HG03159 (cell line): ENCODE results near the gene NME4.
"Not testable (repeated sequence)": the region's sequence is repeated elsewhere in the genome, so short reads cannot be mapped to it uniquely, and the experiment has no call there.

Experiments used
- ATAC-seq: cut with Tn5 transposase; IDR thresholded peaks from one replicate; pipeline ENCODE4 v1.9.1; 2021; ENCODE audit warnings: mild to moderate bottlenecking, moderate library complexity; ENCODE audit not compliant: unreplicated experiment

The NME4 gene

DNA sequence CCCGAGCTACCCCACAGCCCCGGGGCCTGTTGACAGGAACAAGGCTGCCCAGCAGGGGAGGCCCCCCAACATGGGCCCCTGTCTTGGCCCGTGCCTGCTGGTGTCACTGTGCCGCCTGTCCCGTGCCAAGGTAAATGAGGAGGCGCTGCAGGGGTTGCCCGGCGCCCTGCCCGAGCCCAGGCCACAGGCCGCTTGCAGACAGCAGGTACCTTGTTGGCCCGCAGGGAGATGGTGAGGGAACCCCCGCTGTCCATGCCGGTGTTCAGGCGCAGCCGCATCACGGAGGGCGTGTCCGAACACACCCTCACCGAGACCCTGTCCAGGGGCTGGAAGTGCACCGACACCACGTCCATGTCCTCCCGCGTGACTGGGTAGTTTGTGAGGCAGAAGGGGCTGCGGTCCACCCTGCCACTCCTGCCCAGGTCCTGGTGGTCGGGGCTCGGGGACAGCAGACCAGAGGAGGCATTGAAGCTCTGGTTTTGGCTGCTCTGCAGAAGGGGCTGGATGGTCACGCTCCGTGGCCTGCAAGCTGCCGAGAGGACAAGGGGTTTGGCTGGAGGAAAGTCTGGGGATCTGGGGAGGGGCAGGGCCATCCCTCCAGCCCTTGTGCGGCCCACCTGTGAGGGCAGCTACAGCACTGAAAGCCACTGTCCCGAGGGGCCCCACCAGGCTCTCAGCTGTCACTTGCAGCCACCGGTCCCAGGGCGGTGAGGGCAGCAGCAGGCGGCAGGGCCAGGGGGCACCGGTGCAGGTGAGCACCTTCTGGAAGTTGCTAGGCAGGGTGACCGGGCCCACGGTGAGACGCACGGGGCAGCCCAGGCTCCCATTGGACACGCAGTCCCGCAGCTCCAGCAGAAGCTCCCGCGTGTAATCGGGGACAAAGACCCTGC is 20.8 kb upstream of the NME4 start:
- ATAC-seq = no peak

DNA sequence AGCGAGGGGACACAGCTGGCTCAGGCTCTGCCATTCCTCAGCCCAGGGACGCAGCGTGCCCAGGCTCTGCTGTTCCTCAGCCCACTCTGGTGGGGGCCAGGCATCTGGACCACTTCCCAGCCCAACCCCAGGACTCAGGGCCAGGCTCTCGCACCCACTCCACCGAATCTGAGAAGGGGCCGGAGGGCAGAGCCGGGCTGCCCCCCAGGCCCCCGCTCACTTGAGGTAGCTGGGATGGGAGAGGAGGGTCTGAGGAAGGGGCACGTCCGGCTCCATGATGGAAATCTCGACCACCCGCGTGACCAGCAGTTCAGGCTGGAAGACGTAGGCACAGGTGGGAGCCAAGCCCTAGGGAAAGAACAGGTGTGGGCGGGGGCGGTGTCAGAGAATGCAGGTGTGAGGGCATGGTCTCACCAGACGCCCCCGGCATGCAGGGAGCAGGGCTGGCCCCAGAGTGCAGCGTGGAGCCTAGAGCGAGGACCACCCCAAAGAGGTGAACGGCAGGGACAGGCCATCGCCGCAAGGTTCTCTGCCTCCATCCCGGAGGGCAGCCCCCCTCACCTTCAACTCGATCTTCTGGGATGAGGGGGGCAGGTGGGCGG is 20.1 kb upstream of the NME4 start:
- no peak for ATAC-seq

DNA sequence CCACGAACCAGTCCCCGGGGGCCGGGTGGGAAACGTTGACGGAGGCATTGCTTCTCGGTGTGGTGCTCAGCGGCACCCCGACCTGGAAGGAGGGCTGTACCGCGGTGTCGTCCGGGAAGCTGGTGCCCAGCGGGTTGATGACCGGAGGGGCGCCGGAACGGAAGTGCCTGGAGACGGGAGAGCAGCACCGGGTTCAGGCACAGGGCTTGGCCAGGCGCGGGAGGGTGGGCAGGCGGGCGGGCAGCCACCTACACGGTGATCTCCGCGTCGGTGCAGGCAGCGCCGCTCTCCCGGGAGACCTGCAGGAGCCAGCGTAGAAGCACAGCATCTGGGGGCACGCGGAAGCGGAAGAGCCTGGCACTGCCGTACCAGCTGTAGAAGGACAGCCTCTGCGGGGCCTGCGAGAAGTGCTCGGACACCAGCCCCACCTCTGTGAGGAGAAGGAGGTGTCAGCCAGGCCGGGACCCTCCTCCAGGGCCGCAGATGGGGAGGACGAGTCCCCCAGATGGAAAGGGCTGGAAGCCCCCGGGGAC is 19.5 kb upstream of the NME4 start:
- ATAC-seq = no peak

DNA sequence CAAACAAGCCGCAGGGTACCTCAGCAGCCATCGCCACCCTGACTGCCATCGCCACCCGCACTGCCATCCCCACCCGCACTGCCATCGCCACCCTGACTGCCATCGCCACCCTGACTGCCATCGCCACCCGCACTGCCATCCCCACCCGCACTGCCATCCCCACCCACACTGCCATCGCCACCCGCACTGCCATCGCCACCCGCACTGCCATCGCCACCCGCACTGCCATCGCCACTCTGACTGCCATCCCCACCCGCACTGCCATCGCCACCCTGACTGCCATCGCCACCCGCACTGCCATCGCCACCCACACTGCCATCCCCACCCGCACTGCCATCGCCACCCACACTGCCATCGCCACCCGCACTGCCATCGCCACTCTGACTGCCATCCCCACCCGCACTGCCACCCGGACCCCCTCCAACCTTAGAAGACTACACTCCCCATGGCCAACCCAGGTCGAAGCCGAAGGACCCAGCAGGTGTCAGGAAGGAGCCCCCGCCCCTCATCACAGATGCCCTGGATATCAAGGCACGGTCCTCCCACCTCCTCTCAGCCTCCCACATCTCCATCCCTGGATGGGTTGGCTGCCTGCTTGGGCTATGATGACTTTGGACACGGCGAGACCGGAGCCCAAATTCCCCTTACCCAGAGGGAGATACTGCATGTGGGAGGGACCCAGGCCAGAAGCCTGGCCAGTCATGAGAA is 18.7 kb upstream of the NME4 start:
- not testable (repeated sequence) for ATAC-seq

DNA sequence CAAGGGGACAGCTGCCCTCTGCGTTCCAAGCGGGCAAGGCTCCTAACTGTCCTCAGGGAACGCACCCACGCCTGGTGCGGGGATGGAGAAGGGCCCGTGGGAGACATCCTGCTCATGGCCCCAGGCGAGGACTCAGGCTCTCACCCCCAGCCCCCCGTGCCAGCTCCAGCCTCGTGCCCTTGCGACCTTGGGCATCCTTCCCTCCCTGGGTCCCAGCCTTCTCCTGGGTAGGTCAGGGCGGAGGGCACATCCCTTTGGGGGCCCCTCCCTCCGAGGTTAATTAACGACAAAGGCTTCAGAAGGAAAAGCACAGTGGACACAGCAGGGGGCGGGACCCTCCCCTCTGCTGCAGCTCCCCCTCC is 18.2 kb upstream of the NME4 start:
- ATAC-seq = no peak

DNA sequence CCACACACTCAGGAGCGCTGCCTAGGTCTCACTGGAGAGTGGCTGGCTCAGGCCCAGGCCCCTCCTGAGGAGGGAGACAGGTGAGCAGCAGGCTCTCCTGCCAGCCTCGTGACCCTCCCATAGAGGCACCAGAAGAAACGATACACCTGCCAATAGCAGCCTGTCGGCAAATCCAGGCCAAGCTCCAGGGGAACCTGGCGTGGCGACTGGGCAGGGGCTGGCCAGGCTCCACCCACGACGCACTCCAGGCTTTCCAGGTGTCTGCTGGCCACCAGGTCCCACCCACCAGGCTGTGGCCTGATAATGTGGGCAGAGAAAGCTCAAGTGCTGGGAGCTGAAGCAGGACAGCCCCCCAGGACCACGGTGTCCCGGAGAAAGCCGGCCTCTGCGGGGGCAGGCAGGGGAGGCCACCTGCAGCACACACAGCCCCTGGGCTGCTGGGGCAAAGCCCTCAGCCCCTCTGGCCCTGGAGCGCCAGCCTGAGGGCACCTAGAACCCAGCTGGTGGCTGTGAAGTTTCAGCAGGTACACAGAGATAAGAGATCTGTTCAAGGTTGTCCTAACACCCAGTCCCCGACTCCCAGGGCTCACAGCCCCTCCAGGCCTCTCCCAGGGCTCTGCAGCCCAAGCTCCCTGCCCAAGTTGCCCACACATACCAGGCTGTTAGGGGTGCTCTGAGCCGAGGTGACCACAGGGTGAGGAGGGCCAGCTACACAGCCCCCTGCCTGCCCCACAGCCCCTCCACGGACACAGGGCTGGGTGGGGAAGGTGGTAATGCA is 17.6 kb upstream of the NME4 start:
- no peak for ATAC-seq

DNA sequence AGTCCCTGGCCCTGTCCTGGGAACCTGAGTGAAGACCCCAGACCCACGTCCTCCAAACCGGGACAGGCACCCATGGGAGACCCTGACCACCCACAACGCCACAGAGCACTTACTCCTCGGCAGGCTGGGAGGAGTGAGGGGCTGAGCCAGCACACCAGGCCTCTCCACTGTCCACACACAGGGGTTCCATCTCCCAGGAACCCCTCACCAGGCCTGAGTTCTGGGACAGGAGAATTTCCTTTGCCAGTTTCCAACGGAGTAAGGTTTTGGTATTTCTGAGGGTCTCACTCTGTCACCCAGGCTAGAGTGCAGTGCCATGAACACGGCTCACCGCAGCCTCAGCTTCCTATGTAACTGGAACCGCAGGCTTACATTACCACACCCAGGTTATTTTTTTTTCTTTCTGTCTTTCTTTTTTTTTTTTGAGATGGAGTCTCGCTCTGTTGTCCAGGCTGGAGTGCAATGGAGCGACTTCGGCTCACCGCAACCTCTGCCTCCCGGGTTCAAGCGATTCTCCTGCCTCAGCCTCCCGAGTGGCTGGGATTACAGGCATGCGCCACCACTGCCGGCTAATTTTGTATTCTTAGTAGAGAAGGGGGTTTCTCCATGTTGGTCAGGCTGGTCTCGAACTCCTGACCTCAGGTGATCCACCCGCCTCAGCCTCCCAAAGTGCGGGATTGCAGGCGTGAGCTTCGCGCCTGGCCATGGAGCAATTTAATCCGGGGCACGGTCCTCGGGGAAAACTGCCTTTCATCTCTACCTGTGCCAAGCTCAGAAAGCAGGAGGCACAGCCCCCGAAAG is 16.8 kb upstream of the NME4 start:
- no peak for ATAC-seq

DNA sequence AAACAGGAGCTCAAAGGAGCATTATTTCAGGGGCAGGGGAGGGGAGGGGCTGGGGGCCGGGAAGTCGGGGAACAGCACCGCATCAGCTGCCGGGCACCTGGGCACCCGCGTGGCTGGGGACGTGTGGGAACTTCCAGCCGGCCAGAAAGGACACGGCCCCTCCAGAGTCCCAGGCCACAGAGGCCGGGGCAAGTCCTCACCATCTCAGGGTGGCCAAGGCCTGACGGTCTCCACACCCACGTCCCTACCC is 16.3 kb upstream of the NME4 start:
- ATAC-seq = no peak

DNA sequence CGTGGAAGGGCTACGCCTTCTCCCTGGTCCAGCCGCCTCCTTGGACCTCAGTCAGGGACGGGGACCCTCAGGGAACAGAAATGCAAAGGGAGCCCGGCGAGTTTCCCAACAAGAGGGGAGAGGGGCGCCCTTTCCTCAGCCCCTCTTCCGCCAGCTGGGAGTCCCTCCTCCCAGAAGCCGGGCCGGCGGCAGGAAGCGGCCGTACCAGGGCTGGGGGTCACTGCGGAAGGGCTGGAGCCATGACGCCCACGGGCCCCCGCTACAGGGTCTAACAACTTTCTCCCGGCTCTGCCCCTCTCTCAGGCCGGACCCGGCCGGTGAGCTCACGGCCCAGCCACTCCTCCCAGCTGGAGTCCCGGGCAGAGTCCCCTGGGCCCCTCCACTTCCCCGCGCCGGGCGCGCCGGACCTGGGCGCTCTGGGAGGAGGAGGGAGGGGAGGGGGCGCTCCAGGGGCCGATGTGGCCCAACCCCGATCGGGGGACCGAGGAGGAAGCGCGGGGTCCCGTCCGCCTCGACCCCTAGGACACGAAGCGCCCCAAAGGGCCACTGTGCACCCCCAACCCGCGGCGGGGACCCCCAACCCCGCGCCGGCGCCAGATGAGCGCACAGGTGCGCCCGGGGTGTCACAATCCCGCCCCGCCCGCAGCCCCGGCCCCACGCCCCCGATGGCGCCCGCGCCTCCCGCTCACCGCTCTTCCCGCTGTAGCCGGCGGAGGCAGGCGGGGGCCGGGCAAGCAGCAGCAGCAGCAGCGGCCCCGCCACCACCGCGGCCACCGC is 15.8 kb upstream of the NME4 start:
- peak; percentile 14 for ATAC-seq

DNA sequence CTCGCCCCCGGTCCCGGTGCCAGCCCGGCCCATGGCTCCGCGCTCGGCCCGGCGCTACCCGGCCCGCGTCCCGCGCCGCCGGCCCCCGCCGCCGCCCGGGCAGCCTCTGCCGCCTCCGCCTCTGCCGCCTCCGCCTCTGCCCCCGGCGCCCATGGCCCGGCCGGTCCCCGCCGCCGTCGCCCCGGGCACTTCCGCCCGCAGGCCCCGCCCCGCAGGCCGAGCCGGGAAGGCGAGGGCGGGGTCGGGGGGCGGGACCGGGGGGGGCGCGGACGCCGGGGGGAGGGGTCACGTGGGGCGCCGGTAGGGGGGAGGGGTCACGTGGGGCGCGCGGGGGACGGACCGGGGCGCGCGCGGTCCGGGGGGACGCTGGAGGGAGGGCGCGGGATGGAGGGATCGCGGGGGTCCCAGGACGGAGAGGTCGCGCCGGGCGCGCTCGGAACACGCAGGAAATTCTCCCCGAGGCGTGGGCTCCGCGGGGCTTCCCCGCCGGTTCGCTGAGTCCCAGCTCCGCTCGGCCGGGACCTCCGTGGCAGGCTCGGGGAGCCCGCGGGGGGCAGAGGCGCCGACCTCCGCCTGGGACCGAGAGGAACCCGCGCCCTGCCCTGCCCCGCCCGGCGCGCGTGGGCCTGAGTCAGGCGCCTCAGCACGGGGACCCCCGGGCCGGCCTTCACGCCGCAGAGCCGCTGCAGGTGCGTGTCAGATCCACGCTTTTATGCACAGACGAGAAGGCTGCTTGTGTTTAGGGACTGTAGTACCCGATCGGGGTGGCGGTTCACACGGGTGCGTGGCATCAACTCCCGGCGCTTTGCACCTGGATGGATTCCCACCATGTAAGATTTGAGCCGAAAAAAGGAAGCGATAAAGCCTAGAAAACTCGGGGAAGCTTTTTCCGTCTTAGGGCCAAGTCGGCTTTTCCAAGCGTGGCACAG is 14.9 kb upstream of the NME4 start, which contains the start of gene PGAP6:
Gene PGAP6, minus strand, starts transcription at position 190 of the 929 bp plus-strand sequence. Its CDS starts 157 bp downstream, at position 33.
- peak; percentile 45 for ATAC-seq

DNA sequence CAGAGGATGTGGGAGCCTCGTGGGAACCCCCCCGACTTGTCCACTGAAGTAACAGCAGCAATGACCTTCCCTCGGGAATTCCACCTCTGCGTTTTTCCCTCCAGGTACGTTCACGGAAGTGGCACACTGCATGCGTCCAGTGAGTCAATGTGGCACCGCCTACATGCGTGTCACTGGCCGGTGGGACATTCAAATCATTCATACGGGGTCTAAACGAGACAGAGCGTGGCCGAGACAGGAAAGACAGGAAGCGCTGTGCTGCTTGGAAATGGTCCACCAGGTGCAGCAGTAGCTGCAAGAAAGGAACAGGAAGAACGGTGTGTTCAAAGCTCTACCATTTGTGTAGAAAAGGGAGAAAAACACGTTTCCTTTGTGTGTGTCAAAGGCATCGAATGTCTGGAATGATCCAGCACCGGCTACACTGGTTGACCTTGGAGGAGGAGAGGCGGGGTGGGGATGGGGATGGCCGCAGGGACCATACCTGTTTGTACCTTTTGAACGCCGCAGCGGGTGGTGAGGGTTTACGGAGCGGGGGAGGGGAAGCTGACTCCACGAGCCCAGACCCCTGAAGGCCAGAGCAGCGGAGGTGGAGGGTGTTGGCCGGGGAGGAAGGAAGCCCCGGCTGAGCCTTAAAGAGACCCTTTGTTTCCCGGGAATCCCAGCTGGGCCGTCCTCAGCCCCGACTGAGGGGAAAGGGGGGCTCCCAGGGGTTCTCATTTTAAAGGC is 13.5 kb upstream of the NME4 start:
- no peak for ATAC-seq

DNA sequence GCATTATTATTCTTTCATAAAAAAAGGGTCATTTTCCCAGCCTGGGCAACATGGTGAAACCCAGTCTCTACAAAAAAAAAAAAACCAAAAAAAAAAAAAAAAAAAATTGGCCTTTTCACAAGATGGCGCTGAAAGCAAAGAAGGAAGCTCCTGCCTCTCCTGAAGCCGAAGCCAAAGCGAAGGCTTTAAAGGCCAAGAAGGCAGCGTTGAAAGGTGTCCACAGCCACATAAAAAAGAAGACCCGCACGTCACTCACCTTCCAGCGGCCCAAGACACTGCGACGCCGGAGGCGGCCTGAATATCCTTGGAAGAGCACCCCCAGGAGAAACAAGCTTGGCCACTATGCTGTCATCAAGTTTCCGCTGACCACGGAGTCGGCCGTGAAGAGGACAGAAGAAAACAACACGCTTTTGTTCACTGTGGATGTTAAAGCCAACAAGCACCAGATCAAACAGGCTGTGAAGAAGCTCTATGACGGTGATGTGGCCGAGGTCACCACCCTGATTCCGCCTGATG is 10.3 kb upstream of the NME4 start:
- no peak for ATAC-seq

DNA sequence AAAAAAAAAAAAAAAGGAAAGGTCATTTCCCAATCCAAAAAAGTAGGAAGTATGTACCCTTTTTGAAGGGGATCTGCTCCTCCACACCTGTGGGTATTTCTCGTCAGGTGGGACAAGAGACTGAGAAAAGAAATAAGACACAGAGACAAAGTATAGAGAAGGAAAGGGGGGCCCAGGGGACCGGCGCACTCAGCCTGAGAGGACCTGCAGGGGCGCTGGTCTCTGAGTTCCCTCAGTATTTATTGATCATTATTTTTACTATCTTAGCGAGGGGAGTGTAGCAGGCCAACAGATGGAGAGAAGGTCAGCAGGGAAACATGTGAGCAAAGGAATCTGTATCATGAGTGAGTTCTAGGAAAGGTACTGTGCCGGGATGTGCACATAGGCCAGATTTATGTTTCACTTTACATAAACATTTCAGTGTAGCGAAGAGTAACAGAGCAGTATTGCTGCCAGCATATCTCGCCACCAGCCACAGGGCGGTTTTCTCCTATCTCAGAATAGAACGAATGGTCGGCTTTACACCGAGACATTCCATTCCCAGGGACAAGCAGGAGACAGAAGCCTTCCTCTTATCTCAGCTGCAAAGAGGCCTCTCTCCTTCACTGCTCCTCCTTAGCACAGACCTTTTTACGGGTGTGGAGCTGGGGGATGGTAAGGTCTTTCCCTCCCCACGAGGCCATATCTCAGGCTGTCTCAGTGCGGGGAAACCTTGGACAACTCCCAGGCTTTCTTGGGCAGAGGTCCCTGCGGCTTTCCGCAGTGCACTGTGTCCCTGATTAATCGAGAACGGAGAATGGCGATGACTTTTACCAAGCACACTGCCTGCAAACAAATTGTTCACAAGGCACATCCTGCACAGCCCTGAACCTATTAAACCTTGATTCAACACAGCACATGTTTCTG is 9.0 kb upstream of the NME4 start:
- not testable (repeated sequence) for ATAC-seq

DNA sequence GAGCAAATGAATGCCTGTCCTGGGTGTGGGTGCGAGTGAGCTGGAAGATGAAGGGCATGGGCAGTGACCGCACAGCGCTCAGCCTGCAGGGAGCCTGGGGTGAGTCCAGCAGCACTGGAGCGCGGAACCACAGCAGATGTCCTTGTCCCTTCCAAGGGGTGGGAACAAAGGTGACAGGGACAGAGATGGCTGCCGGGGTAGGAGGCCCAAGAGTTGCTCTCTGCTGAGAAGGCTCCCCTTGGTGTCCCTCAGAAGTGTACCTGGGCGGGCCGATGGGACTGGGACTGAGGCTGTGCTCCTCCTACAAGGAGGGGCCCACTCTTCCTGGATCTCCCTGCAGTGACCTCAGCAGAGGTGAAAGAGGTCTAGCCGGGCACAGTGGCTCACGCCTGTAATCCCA is 7.6 kb upstream of the NME4 start:
- ATAC-seq = no peak

DNA sequence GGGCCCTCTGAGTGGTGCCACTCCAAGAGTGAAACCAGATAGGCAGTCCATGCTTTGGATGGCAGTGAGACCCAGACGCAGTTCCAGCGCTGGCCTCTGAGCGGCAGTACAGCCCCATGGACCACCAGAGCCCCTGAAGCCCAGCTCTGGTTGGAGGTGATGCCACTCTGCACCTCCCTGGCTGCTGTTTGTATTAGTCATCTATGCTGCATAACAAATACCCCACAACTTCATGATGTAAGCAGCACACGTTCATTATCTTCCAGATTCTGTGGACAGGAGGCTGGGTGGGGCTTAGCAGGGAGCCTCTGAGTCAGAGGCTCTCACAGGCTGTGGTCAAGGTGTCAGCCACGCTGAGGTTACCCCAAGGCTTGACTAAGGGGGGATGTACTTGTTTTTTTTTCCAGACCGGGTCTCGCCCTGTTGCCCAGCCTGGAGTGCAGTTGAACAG is 5.1 kb upstream of the NME4 start:
- ATAC-seq = no peak

DNA sequence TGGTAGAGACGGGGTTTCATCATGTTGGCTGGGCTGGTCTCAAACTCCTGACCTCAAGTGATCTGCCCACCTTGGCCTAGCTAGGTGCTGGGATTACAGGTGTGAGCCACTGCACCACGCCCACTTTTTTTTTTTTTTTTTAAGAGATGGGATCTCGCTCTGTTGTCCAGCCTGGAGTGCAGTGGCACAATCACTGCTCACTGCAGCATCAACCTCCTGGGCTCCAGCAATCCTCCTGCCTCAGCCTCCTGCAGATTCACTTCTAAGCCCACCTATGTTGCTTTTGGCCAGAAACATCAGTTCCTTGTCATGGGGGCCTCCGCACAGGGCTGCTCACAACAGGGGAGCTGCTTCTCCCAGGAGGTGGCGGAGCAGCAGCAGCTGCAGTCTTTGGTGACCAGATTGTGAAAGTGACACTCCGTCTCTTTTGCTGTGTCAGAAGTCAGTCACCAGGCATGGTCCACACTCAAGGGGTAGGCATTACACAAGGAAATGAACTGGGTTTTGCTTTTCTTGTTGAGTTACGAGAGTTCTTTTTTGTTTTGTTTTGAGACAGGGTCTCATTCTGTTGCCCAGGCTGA is 4.5 kb upstream of the NME4 start:
- no peak for ATAC-seq
